ENCODE data around the gene LMX1A.

- no peak for TF ChIP-seq CTCF (IDR thresholded peaks at IDR 0.05)
- TF ChIP-seq EZH2 (IDR thresholded peaks at IDR 0.05), result no peak
Observed at GRCh38 chr1:165344198-165344597, 12.3 kb downstream of the LMX1A start.
